Keratinocyte (primary cell): ENCODE results near the gene TMEM14B. TPM values are rescaled to one million over a fixed set of nuclear protein-coding genes. Genes with fewer than 3 reads are reported as not detected.
A peak's percentile ranks its signal among the peaks of the same experiment; 100 is the strongest.

Source experiments
- DNase-seq: peaks from one replicate; pipeline ENCODE4 v3.0.0-alpha.2; 2011; ENCODE audit warnings: low read depth, missing footprints, low spot score
- FAIRE-seq: peaks from 2 replicates; lab custom pipeline; 2011; peaks lifted over from hg19 to GRCh38; lab: Jason Lieb, UNC
- H2AFZ ChIP-seq: 2 replicates; pipeline ENCODE4 v1.6.0; 2012; ENCODE audit warnings: low read length, control low read depth, inconsistent platforms; ENCODE audit not compliant: control insufficient read depth
- H3K27ac ChIP-seq: 2 replicates; pipeline ENCODE4 v1.5.1; 2011; ENCODE audit warnings: low read length; ENCODE audit not compliant: control insufficient read depth, insufficient read depth
- H3K27me3 ChIP-seq: 3 replicates; pipeline ENCODE4 v1.6.0; 2011; ENCODE audit warnings: low read length; ENCODE audit not compliant: control insufficient read depth, insufficient read depth; ENCODE audit errors: extremely low read depth
- H3K36me3 ChIP-seq, 2 experiments: 2 replicates in 1 of 2; 3 replicates in 1 of 2; pipeline ENCODE4 v1.5.1; 2011; ENCODE audit warnings: low read length in 2 of 2, mild to moderate bottlenecking in 1 of 2; ENCODE audit not compliant: control insufficient read depth in 2 of 2, insufficient read depth in 2 of 2; ENCODE audit errors: extremely low read depth in 1 of 2
- H3K4me1 ChIP-seq: 3 replicates; pipeline ENCODE4 v1.5.1; 2011; ENCODE audit warnings: low read length; ENCODE audit not compliant: control insufficient read depth, insufficient read depth; ENCODE audit errors: extremely low read depth
- H3K4me2 ChIP-seq: 3 replicates; pipeline ENCODE4 v1.6.0; 2011; ENCODE audit warnings: low read depth, low read length; ENCODE audit not compliant: control insufficient read depth, insufficient read depth; ENCODE audit errors: extremely low read depth
- H3K4me3 ChIP-seq, 3 experiments: fragments of 200-600 bp in 1 of 3; sonication (generic) in 1 of 3; 2 replicates in 2 of 3; 3 replicates in 1 of 3; pipeline ENCODE4 v1.5.1; 2011 to 2016; ENCODE audit warnings: low read length in 3 of 3, mild to moderate bottlenecking in 3 of 3, control low read depth in 2 of 3, inconsistent platforms in 1 of 3, low read depth in 1 of 3, mixed read lengths in 1 of 3, mixed run types in 1 of 3, moderate library complexity in 1 of 3; ENCODE audit not compliant: control insufficient read depth in 2 of 3, insufficient read depth in 2 of 3; ENCODE audit errors: extremely low read depth in 1 of 3
- H3K79me2 ChIP-seq: 2 replicates; pipeline ENCODE4 v1.6.0; 2012; ENCODE audit warnings: low read length; ENCODE audit not compliant: control insufficient read depth, insufficient read depth
- H3K9ac ChIP-seq: 3 replicates; pipeline ENCODE4 v1.6.0; 2011; ENCODE audit warnings: low read length; ENCODE audit not compliant: control insufficient read depth, insufficient read depth; ENCODE audit errors: extremely low read depth
- H3K9me1 ChIP-seq: 3 replicates; pipeline ENCODE4 v1.6.0; 2011; ENCODE audit warnings: low read length; ENCODE audit not compliant: control insufficient read depth, insufficient read depth; ENCODE audit errors: extremely low read depth
- H3K9me3 ChIP-seq: 2 replicates; pipeline ENCODE4 v1.5.1; 2012; ENCODE audit warnings: low read depth, low read length; ENCODE audit not compliant: control insufficient read depth
- H4K20me1 ChIP-seq: 3 replicates; pipeline ENCODE4 v1.6.0; 2011; ENCODE audit warnings: low read length; ENCODE audit not compliant: control insufficient read depth, insufficient read depth; ENCODE audit errors: extremely low read depth
- EZH2 ChIP-seq: IDR thresholded peaks from one replicate; pipeline ENCODE4 v1.6.1; 2012; ENCODE audit warnings: inconsistent platforms, mild to moderate bottlenecking, low read length, moderate library complexity
- dilution Hi-C: fragments of 300-500 bp; cut with MboI; formaldehyde crosslinking; loops from one replicate; pipeline ENCODE4 v1.7.0; 2020; ENCODE audit warnings: low sequenced_read_pairs; ENCODE audit not compliant: extremely low pct_ligation_motif_present
- polyA plus RNA-seq, 5 experiments: library from polyadenylated mRNA; depleted of rRNA in 3 of 5; stranded (reverse) in 3 of 5; stranded (forward) in 1 of 5; unstranded in 1 of 5; fragments of >200 nt; gene quantifications; 1 replicate in 1 of 5; 2 replicates in 3 of 5; 3 replicates in 1 of 5; pipeline versions ENCODE4 v1.2.1 to v1.2.3, GENCODE V29; 2011 to 2012; ENCODE audit warnings: missing spikeins in 2 of 5, low read depth in 1 of 5, low replicate concordance in 1 of 5
- TF ChIP-seq, protein P1 (sequence below), 3 experiments: IDR thresholded peaks in 1 of 3; conservative IDR thresholded peaks in 1 of 3; optimal IDR thresholded peaks in 1 of 3; 2 replicates in 2 of 3; 3 replicates in 1 of 3; pipeline versions ENCODE3 to v1.5.1; 2011; ENCODE audit warnings: low read length in 3 of 3, mild to moderate bottlenecking in 3 of 3, moderate library complexity in 2 of 3, control low read depth in 1 of 3, inconsistent platforms in 1 of 3; ENCODE audit not compliant: insufficient read depth in 2 of 3; ENCODE audit errors: extremely low read depth in 1 of 3

The TMEM14B gene
- polyA plus RNA-seq, 1 donor (not counting 4 experiments of a cell fraction or from before 2014, with no cell fraction given) = 157 TPM

- Histone ChIP-seq H2AFZ (peak overlapping the region; percentile 71), H3K9me1 (no peaks in the 10 kb centered on the region), H3K27ac (peak overlapping the region; percentile 89), H3K4me3 (peak overlapping the region in 2 of 3 experiments; percentile 31 to 58), H3K9ac (peak overlapping the region; percentile 65), H3K79me2 (peaks cover 5% of the 10 kb centered on the region), H3K36me3 (peaks cover 2 to 7% of the 10 kb centered on the region in 2 experiments), H3K4me2 (peak overlapping the region; percentile 77), H4K20me1 (no peaks in the 10 kb centered on the region), H3K4me1 (peaks cover 30% of the 10 kb centered on the region), H3K9me3 (no peaks in the 10 kb centered on the region), H3K27me3 (no peaks in the 10 kb centered on the region)
- FAIRE-seq = peak; percentile 91
- TF ChIP-seq, protein P1, sequence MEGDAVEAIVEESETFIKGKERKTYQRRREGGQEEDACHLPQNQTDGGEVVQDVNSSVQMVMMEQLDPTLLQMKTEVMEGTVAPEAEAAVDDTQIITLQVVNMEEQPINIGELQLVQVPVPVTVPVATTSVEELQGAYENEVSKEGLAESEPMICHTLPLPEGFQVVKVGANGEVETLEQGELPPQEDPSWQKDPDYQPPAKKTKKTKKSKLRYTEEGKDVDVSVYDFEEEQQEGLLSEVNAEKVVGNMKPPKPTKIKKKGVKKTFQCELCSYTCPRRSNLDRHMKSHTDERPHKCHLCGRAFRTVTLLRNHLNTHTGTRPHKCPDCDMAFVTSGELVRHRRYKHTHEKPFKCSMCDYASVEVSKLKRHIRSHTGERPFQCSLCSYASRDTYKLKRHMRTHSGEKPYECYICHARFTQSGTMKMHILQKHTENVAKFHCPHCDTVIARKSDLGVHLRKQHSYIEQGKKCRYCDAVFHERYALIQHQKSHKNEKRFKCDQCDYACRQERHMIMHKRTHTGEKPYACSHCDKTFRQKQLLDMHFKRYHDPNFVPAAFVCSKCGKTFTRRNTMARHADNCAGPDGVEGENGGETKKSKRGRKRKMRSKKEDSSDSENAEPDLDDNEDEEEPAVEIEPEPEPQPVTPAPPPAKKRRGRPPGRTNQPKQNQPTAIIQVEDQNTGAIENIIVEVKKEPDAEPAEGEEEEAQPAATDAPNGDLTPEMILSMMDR (optimal IDR thresholded peaks at IDR 0.05 in 1 of 3, IDR thresholded peaks at IDR 0.05 in 1 of 3, conservative IDR thresholded peaks at IDR 0.05 in 1 of 3; ENCODE audit: extremely low read depth in 1 of 3, insufficient read depth in 2 of 3, low read length in 3 of 3) = no peak
- no peak for TF ChIP-seq EZH2
- dilution Hi-C loops = no loop called here
- DNase-seq = peak; percentile 98
Observed at GRCh38 chr6:10759884-10760329, 12.3 kb downstream of the TMEM14B start.

DNA sequence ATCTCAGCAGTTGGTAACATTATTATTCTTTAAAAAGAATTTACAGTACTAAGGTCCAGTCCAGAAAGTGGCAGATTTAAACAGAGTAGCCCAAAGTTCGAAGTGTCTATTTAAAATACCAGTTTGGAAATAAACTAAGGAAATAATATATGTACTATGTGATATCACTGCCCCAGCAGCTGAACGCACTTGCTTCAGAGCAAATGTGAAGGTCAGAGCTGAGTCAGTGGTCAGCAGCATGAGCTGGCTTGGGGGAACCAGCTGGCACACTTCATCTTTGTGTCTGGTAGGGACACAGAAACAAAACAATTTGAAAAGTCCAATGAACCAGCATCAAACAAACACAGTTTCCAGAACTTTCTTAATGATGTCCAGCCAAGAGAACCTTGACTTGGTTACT, 15.4 kb downstream of the TMEM14B start:
- Histone ChIP-seq H2AFZ (no peak overlapping the region), H3K27ac (no peak overlapping the region), H3K79me2 (no peaks in the 10 kb centered on the region), H3K4me1 (peaks cover 24% of the 10 kb centered on the region), H4K20me1 (no peaks in the 10 kb centered on the region), H3K9ac (no peak overlapping the region), H3K4me3 (no peak overlapping the region), H3K9me1 (no peaks in the 10 kb centered on the region), H3K36me3 (no peaks in the 10 kb centered on the region), H3K9me3 (no peaks in the 10 kb centered on the region), H3K27me3 (no peaks in the 10 kb centered on the region), H3K4me2 (no peak overlapping the region)
- TF ChIP-seq, protein P1 (optimal IDR thresholded peaks at IDR 0.05 in 1 of 3, IDR thresholded peaks at IDR 0.05 in 1 of 3, conservative IDR thresholded peaks at IDR 0.05 in 1 of 3; ENCODE audit: extremely low read depth in 1 of 3, insufficient read depth in 2 of 3, low read length in 3 of 3) = no peak
- no peak for TF ChIP-seq EZH2
- no peak for DNase-seq
- FAIRE-seq = no peak
- dilution Hi-C loops = no loop called here
